ENCODE results near the gene SCD5.
A peak's percentile ranks its signal among the peaks of the same experiment; 100 is the strongest.

SCD5 gene

GRCh38 chr4:82785611-82786400 lies 12.8 kb downstream of the SCD5 start:
- no peak overlapping the region for H4K8ac ChIP-seq (ENCODE audit: low read depth, low read length)
- no peak for DNase-seq (ENCODE audit: low spot score)
- no peak overlapping the region for H3K18ac ChIP-seq (ENCODE audit: low read length)
- H2BK120ac ChIP-seq (ENCODE audit: low read depth, low read length): no peak overlapping the region
- peaks cover 1% of the 10 kb centered on the region for H3K79me1 ChIP-seq (ENCODE audit: low read depth, low read length)
- no peak overlapping the region for H3K27ac ChIP-seq (replicated peaks; ENCODE audit: low read length)
- H2BK5ac ChIP-seq (ENCODE audit: low read length): no peak overlapping the region
- H3K9ac ChIP-seq (ENCODE audit: low read depth, low read length, poor library complexity): no peak overlapping the region
- H2BK12ac ChIP-seq (ENCODE audit: low read length): no peak overlapping the region
- H3K36me3 ChIP-seq (replicated peaks in 1 of 2; ENCODE audit: control insufficient read depth in 2 of 2, insufficient read depth in 2 of 2, low read length in 2 of 2): no peaks in the 10 kb centered on the region
- no peak overlapping the region for H4K91ac ChIP-seq (ENCODE audit: low read depth, low read length, poor library complexity)
- peaks cover 0 to 5% of the 10 kb centered on the region in 2 donors for H3K9me3 ChIP-seq (replicated peaks in 1 of 2; ENCODE audit: control insufficient read depth in 2 of 2, insufficient read depth in 1 of 2, low read depth in 1 of 2, low read length in 2 of 2)
- H2BK15ac ChIP-seq (ENCODE audit: low read length): no peak overlapping the region
- no peak overlapping the region for H3K4me3 ChIP-seq (ENCODE audit: low read length in 2 of 2)
- H3K23ac ChIP-seq (ENCODE audit: low read depth, low read length, poor library complexity): no peak overlapping the region
- H3K14ac ChIP-seq (ENCODE audit: low read length): no peak overlapping the region
- no CpG with 5 or more reads among the region's 5 CpGs for WGBS, 2 donors (ENCODE audit: extremely low coverage in 2 of 2, insufficient read length in 2 of 2, insufficient replicate concordance in 1 of 2)
- H3K4ac ChIP-seq (ENCODE audit: low read length): no peak overlapping the region
- H2AK5ac ChIP-seq (ENCODE audit: low read depth, low read length): no peak overlapping the region
- H3K4me2 ChIP-seq (ENCODE audit: insufficient read depth, low read length, poor library complexity, severe bottlenecking): no peak overlapping the region
- H3K4me1 ChIP-seq (ENCODE audit: control insufficient read depth in 2 of 2, insufficient read depth in 1 of 2, low read depth in 1 of 2, low read length in 2 of 2): peaks cover 27 to 34% of the 10 kb centered on the region in 2 donors
- no peak overlapping the region for H2AFZ ChIP-seq (ENCODE audit: low read length)
- H3K27me3 ChIP-seq (ENCODE audit: control insufficient read depth in 3 of 3, insufficient read depth in 3 of 3, low read depth in 1 of 3, low read length in 3 of 3): no peaks in the 10 kb centered on the region

DNA sequence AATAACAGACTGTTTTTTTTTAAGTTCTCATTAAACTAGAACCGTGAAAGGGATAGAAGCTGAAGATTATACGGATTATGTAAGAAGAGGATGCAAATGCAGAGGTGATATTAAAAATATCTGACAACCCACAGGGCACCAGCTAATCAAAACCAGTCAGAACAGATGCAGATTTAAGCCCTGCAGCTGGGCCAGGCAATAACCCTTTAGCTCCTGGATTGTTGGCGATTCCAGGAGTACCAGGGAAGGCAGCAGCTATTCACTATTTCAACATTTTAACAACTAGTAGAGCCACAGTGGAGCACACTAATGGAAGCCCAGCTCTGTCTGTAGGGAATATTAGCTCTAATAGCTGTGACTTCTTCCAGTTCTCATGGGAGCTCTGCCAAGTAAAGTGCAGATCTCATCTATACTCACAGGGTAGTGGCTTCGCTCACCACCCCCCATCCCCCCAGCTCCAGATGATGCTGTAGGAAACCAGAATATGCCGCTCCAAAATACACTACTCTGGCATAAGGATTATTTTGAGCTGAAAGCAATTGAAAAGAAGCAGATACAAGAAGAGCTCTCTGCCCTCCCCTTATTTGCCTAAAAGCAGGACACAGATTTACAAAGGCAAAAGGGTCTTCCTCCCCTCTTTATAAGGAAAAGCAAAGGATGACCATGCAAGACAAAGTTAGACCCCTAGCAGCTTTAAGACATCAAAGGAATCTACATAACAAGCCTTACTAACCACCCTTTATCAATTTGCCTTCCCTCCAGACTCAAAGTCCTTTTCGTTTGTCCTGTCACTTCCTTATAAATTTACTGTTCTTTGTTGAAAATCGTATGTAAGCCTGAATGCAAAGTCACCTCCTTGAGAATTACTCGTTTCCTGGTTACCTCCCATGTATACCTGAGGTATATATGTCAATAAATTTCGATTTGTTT lies 13.7 kb downstream of the SCD5 start:
- Histone ChIP-seq H3K9me3 (replicated peaks in 1 of 2; ENCODE audit: control insufficient read depth in 2 of 2, insufficient read depth in 1 of 2, low read depth in 1 of 2, low read length in 2 of 2) (peaks cover 0 to 5% of the 10 kb centered on the region in 2 donors), H3K27ac (replicated peaks; ENCODE audit: low read length) (peak overlapping the region; percentile 37), H2AK5ac (ENCODE audit: low read depth, low read length) (no peak overlapping the region), H3K79me1 (ENCODE audit: low read depth, low read length) (peaks cover 1% of the 10 kb centered on the region), H2AFZ (ENCODE audit: low read length) (no peak overlapping the region), H4K8ac (ENCODE audit: low read depth, low read length) (no peak overlapping the region), H2BK120ac (ENCODE audit: low read depth, low read length) (no peak overlapping the region), H2BK12ac (ENCODE audit: low read length) (no peak overlapping the region), H3K23ac (ENCODE audit: low read depth, low read length, poor library complexity) (no peak overlapping the region), H2BK15ac (ENCODE audit: low read length) (no peak overlapping the region), H3K14ac (ENCODE audit: low read length) (no peak overlapping the region), H3K27me3 (ENCODE audit: control insufficient read depth in 3 of 3, insufficient read depth in 3 of 3, low read depth in 1 of 3, low read length in 3 of 3) (no peaks in the 10 kb centered on the region), H3K4me1 (ENCODE audit: control insufficient read depth in 2 of 2, insufficient read depth in 1 of 2, low read depth in 1 of 2, low read length in 2 of 2) (peaks cover 27 to 31% of the 10 kb centered on the region in 2 donors), H2BK5ac (ENCODE audit: low read length) (no peak overlapping the region), H4K91ac (ENCODE audit: low read depth, low read length, poor library complexity) (no peak overlapping the region), H3K4ac (ENCODE audit: low read length) (no peak overlapping the region), H3K4me2 (ENCODE audit: insufficient read depth, low read length, poor library complexity, severe bottlenecking) (no peak overlapping the region), H3K9ac (ENCODE audit: low read depth, low read length, poor library complexity) (no peak overlapping the region), H3K4me3 (ENCODE audit: low read length in 2 of 2) (no peak overlapping the region), H3K36me3 (replicated peaks in 1 of 2; ENCODE audit: control insufficient read depth in 2 of 2, insufficient read depth in 2 of 2, low read length in 2 of 2) (no peaks in the 10 kb centered on the region), H3K18ac (ENCODE audit: low read length) (no peak overlapping the region)
- DNase-seq (ENCODE audit: low spot score): no peak
- WGBS, 2 donors (ENCODE audit: extremely low coverage in 2 of 2, insufficient read length in 2 of 2, insufficient replicate concordance in 1 of 2): no CpG with 5 or more reads among the region's 9 CpGs

DNA sequence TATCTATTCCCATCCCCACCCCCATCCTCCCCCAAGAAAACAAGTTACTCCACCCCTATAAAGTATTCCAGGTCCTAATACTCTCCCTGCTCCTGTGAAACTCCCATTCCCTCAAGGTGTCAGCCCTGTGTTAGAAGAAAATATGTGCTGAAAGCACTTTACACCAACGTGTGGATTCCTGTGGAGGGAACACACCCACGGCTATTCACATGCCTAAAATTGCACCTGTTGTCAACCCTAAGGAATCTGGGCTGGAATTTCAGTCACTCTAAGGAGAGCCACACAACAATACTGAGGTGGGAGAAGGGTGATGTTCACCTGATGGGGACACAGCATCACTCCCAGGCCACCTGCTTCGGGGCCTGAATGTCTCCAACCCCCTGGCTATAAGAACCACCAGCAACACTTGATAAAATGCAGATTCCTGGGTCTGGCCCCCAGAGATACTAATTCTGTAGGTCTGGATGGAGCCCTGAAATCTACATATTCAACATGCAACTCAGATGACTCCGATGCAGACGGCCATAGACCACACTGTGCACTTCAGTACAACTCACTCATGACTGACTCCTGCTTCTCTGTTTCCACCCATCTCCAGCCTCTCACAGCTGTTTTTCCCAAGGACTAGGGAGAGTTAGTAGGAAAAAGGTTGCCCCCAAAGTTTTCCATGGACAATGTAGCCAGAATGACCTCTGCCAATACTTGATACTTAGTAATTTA lies 15.8 kb downstream of the SCD5 start:
- Histone ChIP-seq H3K36me3 (replicated peaks in 1 of 2; ENCODE audit: control insufficient read depth in 2 of 2, insufficient read depth in 2 of 2, low read length in 2 of 2) (no peaks in the 10 kb centered on the region), H2AFZ (ENCODE audit: low read length) (no peak overlapping the region), H3K14ac (ENCODE audit: low read length) (no peak overlapping the region), H2AK5ac (ENCODE audit: low read depth, low read length) (no peak overlapping the region), H3K4ac (ENCODE audit: low read length) (no peak overlapping the region), H4K91ac (ENCODE audit: low read depth, low read length, poor library complexity) (no peak overlapping the region), H2BK5ac (ENCODE audit: low read length) (no peak overlapping the region), H2BK15ac (ENCODE audit: low read length) (no peak overlapping the region), H3K23ac (ENCODE audit: low read depth, low read length, poor library complexity) (no peak overlapping the region), H3K27ac (replicated peaks; ENCODE audit: low read length) (no peak overlapping the region), H3K9ac (ENCODE audit: low read depth, low read length, poor library complexity) (no peak overlapping the region), H3K4me2 (ENCODE audit: insufficient read depth, low read length, poor library complexity, severe bottlenecking) (no peak overlapping the region), H2BK12ac (ENCODE audit: low read length) (no peak overlapping the region), H4K8ac (ENCODE audit: low read depth, low read length) (no peak overlapping the region), H3K27me3 (ENCODE audit: control insufficient read depth in 3 of 3, insufficient read depth in 3 of 3, low read depth in 1 of 3, low read length in 3 of 3) (no peaks in the 10 kb centered on the region), H3K4me1 (ENCODE audit: control insufficient read depth in 2 of 2, insufficient read depth in 1 of 2, low read depth in 1 of 2, low read length in 2 of 2) (peaks cover 25 to 29% of the 10 kb centered on the region in 2 donors), H2BK120ac (ENCODE audit: low read depth, low read length) (no peak overlapping the region), H3K9me3 (replicated peaks in 1 of 2; ENCODE audit: control insufficient read depth in 2 of 2, insufficient read depth in 1 of 2, low read depth in 1 of 2, low read length in 2 of 2) (peaks cover 0 to under 1% of the 10 kb centered on the region in 2 donors), H3K18ac (ENCODE audit: low read length) (no peak overlapping the region), H3K79me1 (ENCODE audit: low read depth, low read length) (peaks cover 1% of the 10 kb centered on the region), H3K4me3 (ENCODE audit: low read length in 2 of 2) (no peak overlapping the region)
- no CpG with 5 or more reads among the region's 5 CpGs for WGBS, 2 donors (ENCODE audit: extremely low coverage in 2 of 2, insufficient read length in 2 of 2, insufficient replicate concordance in 1 of 2)
- DNase-seq (ENCODE audit: low spot score): no peak

Measured in neuronal stem cell (in vitro differentiated cells).